ENCODE measurements around the gene ZDHHC7.

DNA sequence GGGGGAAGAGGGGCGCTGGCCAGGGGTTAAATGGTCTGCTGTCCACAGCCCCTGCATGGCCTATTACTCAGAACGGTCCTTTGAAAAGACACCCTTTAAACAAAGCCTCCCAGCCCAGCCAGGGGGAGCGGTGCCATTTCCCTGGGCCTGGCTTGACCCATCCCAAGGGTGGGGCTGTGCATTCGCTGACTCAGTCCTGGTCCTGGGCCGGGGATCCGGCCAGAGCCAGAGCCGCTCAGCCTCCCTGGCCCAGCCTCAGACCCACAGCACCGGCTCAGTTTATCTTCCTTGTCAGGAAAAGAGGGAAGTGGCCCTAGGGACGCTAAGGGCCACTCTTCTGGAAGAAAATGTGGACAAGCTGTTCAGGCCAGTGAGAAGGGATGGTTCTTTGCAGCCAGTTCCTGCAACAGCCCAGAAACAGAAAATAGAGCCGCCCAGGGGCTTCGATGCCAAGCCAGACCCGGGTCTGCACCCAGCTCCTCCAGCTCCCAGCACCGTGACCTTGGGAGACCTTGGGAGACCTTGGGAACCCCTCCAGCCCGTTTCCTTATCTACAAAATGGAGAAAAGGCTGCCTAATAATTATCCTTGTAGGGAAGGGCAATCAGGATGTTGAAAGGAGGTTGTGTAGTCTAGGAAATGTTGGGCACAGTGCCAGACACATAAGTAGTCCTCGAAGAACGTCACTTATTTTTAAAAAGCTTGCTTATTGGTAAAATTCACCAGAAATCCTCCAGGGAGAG is 82.5 kb downstream of the ZDHHC7 start:
- TF ChIP-seq, protein P1, sequence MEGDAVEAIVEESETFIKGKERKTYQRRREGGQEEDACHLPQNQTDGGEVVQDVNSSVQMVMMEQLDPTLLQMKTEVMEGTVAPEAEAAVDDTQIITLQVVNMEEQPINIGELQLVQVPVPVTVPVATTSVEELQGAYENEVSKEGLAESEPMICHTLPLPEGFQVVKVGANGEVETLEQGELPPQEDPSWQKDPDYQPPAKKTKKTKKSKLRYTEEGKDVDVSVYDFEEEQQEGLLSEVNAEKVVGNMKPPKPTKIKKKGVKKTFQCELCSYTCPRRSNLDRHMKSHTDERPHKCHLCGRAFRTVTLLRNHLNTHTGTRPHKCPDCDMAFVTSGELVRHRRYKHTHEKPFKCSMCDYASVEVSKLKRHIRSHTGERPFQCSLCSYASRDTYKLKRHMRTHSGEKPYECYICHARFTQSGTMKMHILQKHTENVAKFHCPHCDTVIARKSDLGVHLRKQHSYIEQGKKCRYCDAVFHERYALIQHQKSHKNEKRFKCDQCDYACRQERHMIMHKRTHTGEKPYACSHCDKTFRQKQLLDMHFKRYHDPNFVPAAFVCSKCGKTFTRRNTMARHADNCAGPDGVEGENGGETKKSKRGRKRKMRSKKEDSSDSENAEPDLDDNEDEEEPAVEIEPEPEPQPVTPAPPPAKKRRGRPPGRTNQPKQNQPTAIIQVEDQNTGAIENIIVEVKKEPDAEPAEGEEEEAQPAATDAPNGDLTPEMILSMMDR (IDR thresholded peaks at IDR 0.05): peak in 1 of 12 donors; percentile 2
- TF ChIP-seq POLR2A (IDR thresholded peaks at IDR 0.05): no peak

Measured in heart left ventricle (tissue), 13 donors.